Trophoblast cell (in vitro differentiated cells and primary cell): ENCODE measurements around the gene TMEM209.

Source experiments
- DNase-seq, 2 donors: peaks; one replicate each; pipeline ENCODE4 v3.0.0-alpha.2; 2016
- H2AFZ ChIP-seq: 2 replicates; pipeline ENCODE4 v1.6.1; 2013; ENCODE audit warnings: low read length, moderate library complexity, mild to moderate bottlenecking; ENCODE audit not compliant: insufficient read depth, poor library complexity
- H2AK5ac ChIP-seq: 2 replicates; pipeline ENCODE4 v1.6.1; 2013; ENCODE audit warnings: mild to moderate bottlenecking, low read length
- H2BK120ac ChIP-seq: 2 replicates; pipeline ENCODE4 v1.6.1; 2013; ENCODE audit warnings: low read length, mild to moderate bottlenecking, moderate library complexity; ENCODE audit not compliant: insufficient read depth, poor library complexity
- H2BK12ac ChIP-seq: 2 replicates; pipeline ENCODE4 v1.6.1; 2013; ENCODE audit warnings: mild to moderate bottlenecking, low read length, moderate library complexity
- H2BK5ac ChIP-seq: 2 replicates; pipeline ENCODE4 v1.6.1; 2013; ENCODE audit warnings: low read length, low read depth, moderate library complexity, mild to moderate bottlenecking; ENCODE audit not compliant: poor library complexity
- H3K14ac ChIP-seq: 2 replicates; pipeline ENCODE4 v1.6.1; 2013; ENCODE audit warnings: mild to moderate bottlenecking, low read length
- H3K18ac ChIP-seq: 2 replicates; pipeline ENCODE4 v1.6.1; 2013; ENCODE audit warnings: mild to moderate bottlenecking, low read length
- H3K23ac ChIP-seq: 2 replicates; pipeline ENCODE4 v1.6.1; 2013; ENCODE audit warnings: low read length
- H3K27ac ChIP-seq: 2 replicates; pipeline ENCODE4 v1.5.1; 2013; ENCODE audit warnings: low read depth, mild to moderate bottlenecking, inconsistent platforms, low read length, moderate library complexity
- H3K27me3 ChIP-seq: 2 replicates; pipeline ENCODE4 v1.6.1; 2013; ENCODE audit warnings: inconsistent platforms, mild to moderate bottlenecking, low read length, moderate library complexity; ENCODE audit not compliant: insufficient read depth
- H3K36me3 ChIP-seq, 2 experiments: 1 replicate in 1 of 2; 2 replicates in 1 of 2; pipeline ENCODE4 v1.6.1; 2013; ENCODE audit warnings: low read length in 2 of 2, mild to moderate bottlenecking in 2 of 2, moderate library complexity in 1 of 2; ENCODE audit not compliant: insufficient read depth in 2 of 2, control insufficient read depth in 1 of 2
- H3K4ac ChIP-seq: 2 replicates; pipeline ENCODE4 v1.6.1; 2013; ENCODE audit warnings: low read depth, mild to moderate bottlenecking, low read length, moderate library complexity
- H3K4me1 ChIP-seq, 2 experiments: 1 replicate in 1 of 2; 2 replicates in 1 of 2; pipeline ENCODE4 v1.6.1; 2013; ENCODE audit warnings: low read length in 2 of 2, mild to moderate bottlenecking in 2 of 2, moderate library complexity in 1 of 2; ENCODE audit not compliant: insufficient read depth in 2 of 2, control insufficient read depth in 1 of 2
- H3K4me2 ChIP-seq: 2 replicates; pipeline ENCODE4 v1.6.1; 2013; ENCODE audit warnings: inconsistent platforms, mild to moderate bottlenecking, low read length, moderate library complexity
- H3K4me3 ChIP-seq: 2 replicates; pipeline ENCODE4 v1.5.1; 2013; ENCODE audit warnings: mild to moderate bottlenecking, low read depth, low read length, inconsistent platforms
- H3K79me1 ChIP-seq: one replicate; pipeline ENCODE4 v1.6.1; 2013; ENCODE audit warnings: low read length
- H3K79me2 ChIP-seq: 2 replicates; pipeline ENCODE4 v1.6.1; 2013; ENCODE audit warnings: low read length, mild to moderate bottlenecking; ENCODE audit not compliant: control insufficient read depth, insufficient read depth, poor library complexity
- H3K9ac ChIP-seq: 2 replicates; pipeline ENCODE4 v1.6.1; 2013; ENCODE audit warnings: mild to moderate bottlenecking, low read length
- H3K9me3 ChIP-seq: 2 replicates; pipeline ENCODE4 v1.6.1; 2013; ENCODE audit warnings: low read depth, mild to moderate bottlenecking, control low read depth, inconsistent platforms, low read length; ENCODE audit not compliant: insufficient read depth
- H4K12ac ChIP-seq: 2 replicates; pipeline ENCODE4 v1.6.1; 2013; ENCODE audit warnings: low read depth, mild to moderate bottlenecking, low read length, moderate library complexity
- H4K8ac ChIP-seq: 2 replicates; pipeline ENCODE4 v1.6.1; 2013; ENCODE audit warnings: low read depth, mild to moderate bottlenecking, low read length, moderate library complexity
- H4K91ac ChIP-seq: one replicate; pipeline ENCODE4 v1.6.1; 2013; ENCODE audit warnings: low read depth, mild to moderate bottlenecking, low read length, moderate library complexity
- WGBS: extraction: QIAGEN DNeasy Blood & Tissue Kit; methylation state at CpG from one replicate; pipeline ENCODE4 v1.1.7; 2013; ENCODE audit warnings: missing lambda C conversion rate; ENCODE audit not compliant: insufficient read length, insufficient coverage; ENCODE audit errors: extremely low coverage; 5-methylcytosine and 5-hydroxymethylcytosine counted together

The TMEM209 gene

GRCh38 chr7:130137207-130137606 is 68.0 kb downstream of the TMEM209 start:
- peaks cover 9% of the 10 kb centered on the region in 2 experiments for H3K36me3 ChIP-seq
- H3K23ac ChIP-seq: no peak overlapping the region
- no peak overlapping the region for H2AK5ac ChIP-seq
- H4K91ac ChIP-seq: no peak overlapping the region
- no peak overlapping the region for H2BK5ac ChIP-seq
- H2BK12ac ChIP-seq: no peak overlapping the region
- no peak overlapping the region for H3K4me3 ChIP-seq
- no peak overlapping the region for H3K27ac ChIP-seq
- H3K4me2 ChIP-seq: no peak overlapping the region
- H3K79me2 ChIP-seq: peaks cover 2% of the 10 kb centered on the region
- H3K27me3 ChIP-seq: no peaks in the 10 kb centered on the region
- H2BK120ac ChIP-seq: no peak overlapping the region
- no peak overlapping the region for H2AFZ ChIP-seq
- no peak overlapping the region for H3K4ac ChIP-seq
- H3K9ac ChIP-seq: no peak overlapping the region
- no peak for DNase-seq
- no peak overlapping the region for H3K14ac ChIP-seq
- peaks cover 8% of the 10 kb centered on the region for H3K79me1 ChIP-seq
- H4K12ac ChIP-seq: no peak overlapping the region
- H3K4me1 ChIP-seq: peaks cover 10 to 15% of the 10 kb centered on the region in 2 experiments
- H3K9me3 ChIP-seq: no peaks in the 10 kb centered on the region
- H3K18ac ChIP-seq: no peak overlapping the region
- no CpG with 5 or more reads among the region's 4 CpGs for WGBS
- H4K8ac ChIP-seq: no peak overlapping the region

GRCh38 chr7:130136579-130137167 is 68.5 kb downstream of the TMEM209 start:
- Histone ChIP-seq H3K4me3 (no peak overlapping the region), H3K4ac (no peak overlapping the region), H3K27me3 (no peaks in the 10 kb centered on the region), H2BK12ac (no peak overlapping the region), H3K4me1 (peaks cover 8 to 10% of the 10 kb centered on the region in 2 experiments), H3K36me3 (peaks cover 9 to 11% of the 10 kb centered on the region in 2 experiments), H3K79me1 (peaks cover 7% of the 10 kb centered on the region), H3K79me2 (peaks cover 2% of the 10 kb centered on the region), H3K23ac (no peak overlapping the region), H2BK120ac (no peak overlapping the region), H3K9ac (no peak overlapping the region), H3K14ac (no peak overlapping the region), H2AFZ (no peak overlapping the region), H3K4me2 (no peak overlapping the region), H3K9me3 (no peaks in the 10 kb centered on the region), H3K27ac (no peak overlapping the region), H3K18ac (no peak overlapping the region), H4K8ac (no peak overlapping the region), H4K91ac (no peak overlapping the region), H4K12ac (no peak overlapping the region), H2BK5ac (no peak overlapping the region), H2AK5ac (no peak overlapping the region)
- no CpG with 5 or more reads among the region's 1 CpG for WGBS
- DNase-seq: no peak

GRCh38 chr7:130135208-130136205 is 69.7 kb downstream of the TMEM209 start:
- WGBS: no CpG with 5 or more reads among the region's 10 CpGs
- Histone ChIP-seq H3K79me1 (no peaks in the 10 kb centered on the region), H2BK5ac (no peak overlapping the region), H4K8ac (no peak overlapping the region), H3K4me1 (no peaks in the 10 kb centered on the region), H2BK120ac (no peak overlapping the region), H3K4me3 (no peak overlapping the region), H2BK12ac (no peak overlapping the region), H3K23ac (no peak overlapping the region), H3K18ac (no peak overlapping the region), H3K9ac (no peak overlapping the region), H3K27ac (no peak overlapping the region), H3K4ac (no peak overlapping the region), H3K9me3 (no peaks in the 10 kb centered on the region), H3K4me2 (no peak overlapping the region), H2AFZ (no peak overlapping the region), H4K91ac (no peak overlapping the region), H4K12ac (no peak overlapping the region), H2AK5ac (no peak overlapping the region), H3K14ac (no peak overlapping the region), H3K79me2 (no peaks in the 10 kb centered on the region), H3K36me3 (peaks cover 9 to 12% of the 10 kb centered on the region in 2 experiments), H3K27me3 (no peaks in the 10 kb centered on the region)
- DNase-seq: peak; percentile 44 to 47

- Histone ChIP-seq H3K14ac (no peak overlapping the region), H3K27me3 (no peaks in the 10 kb centered on the region), H2BK12ac (no peak overlapping the region), H3K79me1 (no peaks in the 10 kb centered on the region), H4K8ac (no peak overlapping the region), H2BK120ac (no peak overlapping the region), H3K23ac (no peak overlapping the region), H2AK5ac (no peak overlapping the region), H3K4me3 (no peak overlapping the region), H3K79me2 (no peaks in the 10 kb centered on the region), H3K4me2 (no peak overlapping the region), H3K18ac (no peak overlapping the region), H3K36me3 (peaks cover 8 to 12% of the 10 kb centered on the region in 2 experiments), H4K12ac (no peak overlapping the region), H3K9ac (no peak overlapping the region), H3K4ac (no peak overlapping the region), H3K27ac (no peak overlapping the region), H3K4me1 (no peaks in the 10 kb centered on the region), H4K91ac (no peak overlapping the region), H3K9me3 (no peaks in the 10 kb centered on the region), H2AFZ (no peak overlapping the region), H2BK5ac (no peak overlapping the region)
- no CpG with 5 or more reads among the region's 7 CpGs for WGBS
- DNase-seq: no peak
Measured at GRCh38 chr7:130134726-130135125, 70.5 kb downstream of the TMEM209 start.
